ENCODE measurements around the gene NFIX. TPM values are rescaled to one million over a fixed set of nuclear protein-coding genes. Genes with fewer than 3 reads are reported as not detected.

The NFIX gene
- total and polyA plus RNA-seq, 7 experiments from 2014 or later: 0.41 to 7.7 (median 5.9) TPM

DNA sequence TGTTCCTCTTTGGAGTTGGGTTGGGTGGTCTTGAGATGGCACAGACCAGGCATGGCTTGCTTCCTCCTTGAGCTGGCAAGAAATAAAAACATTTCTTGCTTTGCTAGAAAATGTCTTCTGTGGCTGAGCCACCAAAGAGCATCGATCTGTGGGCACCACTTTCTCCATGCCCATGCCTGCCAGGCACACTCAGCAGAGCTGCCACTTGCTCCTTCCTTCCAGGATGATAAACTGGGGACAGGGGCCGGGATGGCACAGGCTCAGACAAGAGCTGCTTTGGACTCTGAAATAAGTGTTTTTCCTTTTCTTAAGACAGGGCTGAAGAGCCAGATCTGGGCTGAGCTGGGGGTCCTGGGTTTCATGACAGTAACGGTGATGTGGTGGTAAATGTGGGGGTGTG lies 32.8 kb downstream of the NFIX start:
- Histone ChIP-seq H3K9me3 (ENCODE audit: control insufficient read depth in 2 of 3, low read length in 3 of 3) (no peaks in the 10 kb centered on the region), H3K36me3 (ENCODE audit: control insufficient read depth in 2 of 3, insufficient read depth in 3 of 3, low read length in 3 of 3) (no peaks in the 10 kb centered on the region), H3K4me1 (ENCODE audit: control insufficient read depth in 2 of 2, insufficient read depth in 2 of 2, low read length in 2 of 2) (peaks cover 4 to 7% of the 10 kb centered on the region in 2 donors), H3K27me3 (ENCODE audit: control insufficient read depth in 2 of 2, insufficient read depth in 2 of 2, low read length in 2 of 2) (peaks cover 3 to 4% of the 10 kb centered on the region in 2 donors), H3K27ac (ENCODE audit: low read depth, low read length) (no peak overlapping the region), H3K4me3 (ENCODE audit: low read length) (no peak overlapping the region)
- ATAC-seq (no peak), DNase-seq (no peak)
- Mint-ChIP-seq H3K27ac (no peak overlapping the region), H3K4me1 (peaks cover 8 to 25% (median 20%) of the 10 kb centered on the region in 7 donors), H3K9me3 (peaks cover 0 to 1% (median 0%) of the 10 kb centered on the region in 11 donors), H3K4me3 (no peak overlapping the region), H3K27me3 (peaks cover 19 to 33% (median 27%) of the 10 kb centered on the region in 5 donors), H3K36me3 (peaks cover 0 to 26% (median 20%) of the 10 kb centered on the region in 5 donors)
- POLR2A ChIA-PET: interaction anchor here (1.1 kb wide), 1 partner anchor 14 kb away, joined by 3 read pairs; no protein-coding TSS in a partner anchor
- intact Hi-C loops (cut with micrococcal nuclease): no loop called here
- CTCF ChIA-PET: interaction anchor here (1.0 kb wide), 1 partner anchor 50 kb away, joined by 6 read pairs; no protein-coding TSS in a partner anchor

GRCh38 chr19:13029301-13029880 lies 34.1 kb downstream of the NFIX start:
- Mint-ChIP-seq H3K4me3 (no peak overlapping the region), H3K27ac (peak overlapping the region in 1 of 9 donors; percentile 57), H3K9me3 (no peaks in the 10 kb centered on the region), H3K36me3 (peaks cover 0 to 24% (median 18%) of the 10 kb centered on the region in 5 donors), H3K4me1 (peaks cover 3 to 13% (median 8%) of the 10 kb centered on the region in 7 donors), H3K27me3 (peaks cover 8 to 22% (median 16%) of the 10 kb centered on the region in 5 donors)
- intact Hi-C loops (cut with micrococcal nuclease): no loop called here
- H3K4me1 ChIP-seq (ENCODE audit: control insufficient read depth in 2 of 2, insufficient read depth in 2 of 2, low read length in 2 of 2): peaks cover 0 to 3% of the 10 kb centered on the region in 2 donors
- POLR2A ChIA-PET: no interaction called here
- H3K9me3 ChIP-seq (ENCODE audit: control insufficient read depth in 2 of 3, low read length in 3 of 3): no peaks in the 10 kb centered on the region
- no peak overlapping the region for H3K4me3 ChIP-seq (ENCODE audit: low read length)
- no peaks in the 10 kb centered on the region for H3K36me3 ChIP-seq (ENCODE audit: control insufficient read depth in 2 of 3, insufficient read depth in 3 of 3, low read length in 3 of 3)
- peaks cover 0 to 3% of the 10 kb centered on the region in 2 donors for H3K27me3 ChIP-seq (ENCODE audit: control insufficient read depth in 2 of 2, insufficient read depth in 2 of 2, low read length in 2 of 2)
- ATAC-seq: no peak
- no peak for DNase-seq
- CTCF ChIA-PET: interaction anchor here (0.7 to 1.7 kb wide), 6 partner anchors 24 to 64 kb away, joined by 3 to 4 read pairs (median 3); no protein-coding TSS in a partner anchor
- no peak overlapping the region for H3K27ac ChIP-seq (ENCODE audit: low read depth, low read length)

DNA sequence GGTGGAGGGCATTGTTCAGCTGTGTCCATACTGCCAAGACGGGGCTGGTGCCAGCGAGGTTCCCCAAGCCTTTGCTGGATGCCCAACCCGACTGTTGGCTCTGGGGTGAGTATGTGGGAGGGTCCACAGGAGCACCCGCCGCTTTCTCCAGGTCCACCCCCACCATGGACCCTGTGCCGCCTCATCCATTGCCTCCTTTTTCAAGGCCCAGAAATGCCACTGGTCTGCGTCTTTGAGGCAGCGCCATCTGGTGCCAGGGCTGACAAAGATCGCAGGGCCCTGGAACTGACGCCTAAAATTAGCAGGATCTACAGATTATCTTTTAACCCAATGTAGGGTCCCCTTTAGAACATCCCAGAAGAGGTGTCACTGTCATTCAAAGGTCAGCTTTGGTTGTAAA lies 34.6 kb downstream of the NFIX start:
- Mint-ChIP-seq H3K36me3 (peaks cover 0 to 21% (median 15%) of the 10 kb centered on the region in 5 donors), H3K27ac (no peak overlapping the region), H3K4me3 (no peak overlapping the region), H3K9me3 (no peaks in the 10 kb centered on the region), H3K4me1 (peaks cover 0 to 8% (median 5%) of the 10 kb centered on the region in 7 donors), H3K27me3 (peaks cover 3 to 17% (median 11%) of the 10 kb centered on the region in 5 donors)
- Histone ChIP-seq H3K27me3 (ENCODE audit: control insufficient read depth in 2 of 2, insufficient read depth in 2 of 2, low read length in 2 of 2) (no peaks in the 10 kb centered on the region), H3K36me3 (ENCODE audit: control insufficient read depth in 2 of 3, insufficient read depth in 3 of 3, low read length in 3 of 3) (no peaks in the 10 kb centered on the region), H3K27ac (ENCODE audit: low read depth, low read length) (no peak overlapping the region), H3K4me1 (ENCODE audit: control insufficient read depth in 2 of 2, insufficient read depth in 2 of 2, low read length in 2 of 2) (no peaks in the 10 kb centered on the region), H3K9me3 (ENCODE audit: control insufficient read depth in 2 of 3, low read length in 3 of 3) (no peaks in the 10 kb centered on the region), H3K4me3 (ENCODE audit: low read length) (no peak overlapping the region)
- POLR2A ChIA-PET: no interaction called here
- ATAC-seq (no peak), DNase-seq (no peak)
- intact Hi-C loops (cut with micrococcal nuclease): loop anchor here (1.0 to 2.0 kb wide), 3 partner anchors 47 to 63 kb away; no protein-coding TSS in a partner anchor
- CTCF ChIA-PET: interaction anchor here (0.7 to 1.7 kb wide), 4 partner anchors 25 to 65 kb away, joined by 3 to 4 read pairs (median 3); no protein-coding TSS in a partner anchor

- no peaks in the 10 kb centered on the region for H3K27me3 ChIP-seq (ENCODE audit: control insufficient read depth in 2 of 2, insufficient read depth in 2 of 2, low read length in 2 of 2)
- H3K9me3 Mint-ChIP-seq: no peaks in the 10 kb centered on the region
- intact Hi-C loops (cut with micrococcal nuclease): loop anchor here (2.0 kb wide), 2 partner anchors 49 to 61 kb away; no protein-coding TSS in a partner anchor
- H3K9me3 ChIP-seq (ENCODE audit: control insufficient read depth in 2 of 3, low read length in 3 of 3): no peaks in the 10 kb centered on the region
- CTCF ChIA-PET: interaction anchor here (1.0 to 1.3 kb wide), 3 partner anchors 19 to 55 kb away, joined by 3 to 4 read pairs (median 3); no protein-coding TSS in a partner anchor
- ATAC-seq (no peak), DNase-seq (no peak)
- H3K4me1 ChIP-seq (ENCODE audit: control insufficient read depth in 2 of 2, insufficient read depth in 2 of 2, low read length in 2 of 2): no peaks in the 10 kb centered on the region
- POLR2A ChIA-PET: no interaction called here
- H3K4me3 Mint-ChIP-seq: no peak overlapping the region
- H3K27me3 Mint-ChIP-seq: no peaks in the 10 kb centered on the region
- H3K36me3 ChIP-seq (ENCODE audit: control insufficient read depth in 2 of 3, insufficient read depth in 3 of 3, low read length in 3 of 3): no peaks in the 10 kb centered on the region
- peaks cover 0 to 11% (median 0%) of the 10 kb centered on the region in 5 donors for H3K36me3 Mint-ChIP-seq
- H3K4me3 ChIP-seq (ENCODE audit: low read length): no peak overlapping the region
- no peak overlapping the region for H3K27ac ChIP-seq (ENCODE audit: low read depth, low read length)
- no peak overlapping the region for H3K27ac Mint-ChIP-seq
- peaks cover 0 to 5% (median 0%) of the 10 kb centered on the region in 7 donors for H3K4me1 Mint-ChIP-seq
Measured at GRCh38 chr19:13031917-13032623, 36.8 kb downstream of the NFIX start.

DNA sequence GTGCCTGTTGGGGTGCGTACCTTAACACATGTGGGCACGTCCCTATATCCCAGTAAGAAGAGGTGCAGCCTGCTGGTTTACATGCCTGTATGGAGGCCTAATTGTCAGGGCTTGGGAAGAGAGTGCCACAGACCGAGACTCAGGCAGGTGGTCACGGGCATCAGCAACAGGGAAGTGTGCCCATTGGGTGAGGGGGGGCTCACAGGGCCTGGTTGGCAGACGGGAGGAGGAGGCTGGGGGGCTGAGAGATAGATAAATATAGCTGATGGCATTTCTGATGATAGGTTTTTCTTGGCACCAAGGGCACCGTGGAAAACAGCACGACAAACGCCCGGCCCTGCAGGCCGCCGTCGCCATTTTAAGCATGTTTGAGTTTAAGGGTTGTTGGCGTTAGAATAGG lies 37.6 kb downstream of the NFIX start:
- POLR2A ChIA-PET: no interaction called here

DNA sequence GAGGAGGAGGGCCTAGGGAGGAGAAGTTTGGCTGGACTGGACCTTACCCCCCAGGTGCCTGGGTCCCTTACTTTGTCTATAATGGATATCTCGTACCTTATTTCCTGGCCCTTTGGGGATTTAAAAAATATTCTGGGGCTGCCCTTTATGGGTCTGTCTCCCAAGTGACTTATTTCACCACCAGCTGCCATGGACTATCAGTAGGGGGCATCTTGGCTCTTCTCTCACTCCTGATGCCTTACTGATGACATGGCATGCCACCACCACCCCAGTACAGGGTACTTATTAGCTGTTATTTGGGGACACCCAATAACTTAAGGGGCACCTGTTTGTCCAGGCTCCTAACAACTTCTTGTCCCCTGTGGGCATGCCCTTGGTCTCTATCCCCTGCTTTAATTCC lies 38.0 kb downstream of the NFIX start:
- ATAC-seq (no peak), DNase-seq (no peak)
- Mint-ChIP-seq H3K9me3 (no peaks in the 10 kb centered on the region), H3K27me3 (no peaks in the 10 kb centered on the region), H3K36me3 (peaks cover 0 to 11% (median 0%) of the 10 kb centered on the region in 5 donors), H3K27ac (no peak overlapping the region), H3K4me1 (peaks cover 0 to 7% (median 0%) of the 10 kb centered on the region in 7 donors), H3K4me3 (no peak overlapping the region)
- CTCF ChIA-PET: interaction anchor here (0.8 to 1.5 kb wide), 6 partner anchors 10 to 72 kb away, joined by 3 to 6 read pairs (median 4); no protein-coding TSS in a partner anchor
- Histone ChIP-seq H3K4me1 (ENCODE audit: control insufficient read depth in 2 of 2, insufficient read depth in 2 of 2, low read length in 2 of 2) (no peaks in the 10 kb centered on the region), H3K9me3 (ENCODE audit: control insufficient read depth in 2 of 3, low read length in 3 of 3) (no peaks in the 10 kb centered on the region), H3K27me3 (ENCODE audit: control insufficient read depth in 2 of 2, insufficient read depth in 2 of 2, low read length in 2 of 2) (no peaks in the 10 kb centered on the region), H3K27ac (ENCODE audit: low read depth, low read length) (no peak overlapping the region), H3K36me3 (ENCODE audit: control insufficient read depth in 2 of 3, insufficient read depth in 3 of 3, low read length in 3 of 3) (no peaks in the 10 kb centered on the region), H3K4me3 (ENCODE audit: low read length) (no peak overlapping the region)
- POLR2A ChIA-PET: no interaction called here
- intact Hi-C loops (cut with micrococcal nuclease): no loop called here

More for the DNA sequence above, 37.6 kb downstream of the NFIX start:
- no peak for DNase-seq
- Histone ChIP-seq H3K4me1 (ENCODE audit: control insufficient read depth in 2 of 2, insufficient read depth in 2 of 2, low read length in 2 of 2) (no peaks in the 10 kb centered on the region), H3K4me3 (ENCODE audit: low read length) (no peak overlapping the region), H3K27me3 (ENCODE audit: control insufficient read depth in 2 of 2, insufficient read depth in 2 of 2, low read length in 2 of 2) (no peaks in the 10 kb centered on the region), H3K36me3 (ENCODE audit: control insufficient read depth in 2 of 3, insufficient read depth in 3 of 3, low read length in 3 of 3) (no peaks in the 10 kb centered on the region), H3K27ac (ENCODE audit: low read depth, low read length) (no peak overlapping the region), H3K9me3 (ENCODE audit: control insufficient read depth in 2 of 3, low read length in 3 of 3) (no peaks in the 10 kb centered on the region)
- no peaks in the 10 kb centered on the region for H3K27me3 Mint-ChIP-seq
- no peak overlapping the region for H3K27ac Mint-ChIP-seq
- ATAC-seq: no peak
- peaks cover 0 to 7% (median 0%) of the 10 kb centered on the region in 7 donors for H3K4me1 Mint-ChIP-seq
- CTCF ChIA-PET: interaction anchor here (1.0 to 1.1 kb wide), 2 partner anchors 18 to 72 kb away, joined by 3 read pairs; no protein-coding TSS in a partner anchor
- peaks cover 0 to 11% (median 0%) of the 10 kb centered on the region in 5 donors for H3K36me3 Mint-ChIP-seq
- intact Hi-C loops (cut with micrococcal nuclease): no loop called here
- no peaks in the 10 kb centered on the region for H3K9me3 Mint-ChIP-seq
- no peak overlapping the region for H3K4me3 Mint-ChIP-seq

Measured in naive thymus-derived CD4-positive, alpha-beta T cell (primary cell).